Stomach (tissue), 19 donors: ENCODE data around the gene NR4A2. TPM values are rescaled to one million over a fixed set of nuclear protein-coding genes. Genes with fewer than 3 reads are reported as not detected.

Experiments
- DNase-seq, 2 donors: peaks; one replicate each; pipeline versions ENCODE4 v3.0.0 to v3.0.0-alpha.2; 2013 to 2019
- H3K27ac ChIP-seq, 5 donors: fragments of 200-600 bp in 4 of 5; sonication (generic) in 4 of 5; one replicate each; pipeline ENCODE4 v1.5.1; 2013 to 2019; ENCODE audit warnings: mild to moderate bottlenecking in 1 of 5, moderate library complexity in 1 of 5
- H3K27me3 ChIP-seq, 3 donors: fragments of 200-600 bp; sonication (generic); one replicate each; pipeline ENCODE4 v1.5.1; 2017 to 2019; ENCODE audit warnings: mixed run types in 1 of 3
- H3K36me3 ChIP-seq, 4 donors: fragments of 200-600 bp; sonication (generic); 1 replicate in 3 of 4; 2 replicates in 1 of 4; pipeline ENCODE4 v1.5.1; 2016 to 2019
- H3K4me1 ChIP-seq, 4 donors: fragments of 200-600 bp; sonication (generic); one replicate each; pipeline ENCODE4 v1.5.1; 2016 to 2019
- H3K4me3 ChIP-seq, 4 donors: fragments of 200-600 bp; sonication (generic) in 3 of 4; one replicate each; pipeline ENCODE4 v1.5.1; 2016 to 2019; ENCODE audit warnings: mild to moderate bottlenecking in 1 of 4
- H3K9me3 ChIP-seq, 4 donors: fragments of 200-600 bp; sonication (generic); one replicate each; pipeline ENCODE4 v1.5.1; 2016 to 2019
- EP300 ChIP-seq: sonication (generic); formaldehyde crosslinking; IDR thresholded peaks from one replicate; pipeline ENCODE4 v1.6.1; 2017; ENCODE audit warnings: antibody characterized with exemption
- POLR2A ChIP-seq, 4 donors: fragments of 450-650 bp; IDR thresholded peaks; one replicate each; pipeline ENCODE4 v1.6.1; 2016; ENCODE audit warnings: antibody characterized with exemption in 4 of 4, control low read depth in 2 of 4, mild to moderate bottlenecking in 1 of 4, moderate library complexity in 1 of 4
- POLR2AphosphoS5 ChIP-seq, 3 donors: sonication (generic); formaldehyde crosslinking; IDR thresholded peaks; one replicate each; pipeline ENCODE4 v1.6.1; 2016; ENCODE audit warnings: antibody characterized with exemption in 3 of 3
- WGBS, 5 donors: extraction: QIAGEN DNeasy Blood & Tissue Kit in 3 of 5; methylation state at CpG; one replicate each; pipeline versions ENCODE4 v1.1.5 to v1.1.7; 2013 to 2018; 5-methylcytosine and 5-hydroxymethylcytosine counted together
- intact Hi-C: fragments of 100-400 bp; cut with DNase I; formaldehyde crosslinking; loops from one replicate; pipeline ENCODE4 v1.15.1; 2023; ENCODE audit warnings: low total_unique reads
- long read RNA-seq, 10 donors: transcript quantifications; one replicate each; lab custom pipeline, GENCODE V29; 2026
- polyA plus RNA-seq, 3 donors: library from polyadenylated mRNA; stranded (reverse); fragments of 200-250 nt; gene quantifications; one replicate each; pipeline ENCODE4 v1.2.3, GENCODE V29; 2013
- total RNA-seq, 5 donors: library from RNA; depleted of rRNA; stranded (reverse); fragments of >200 nt; gene quantifications; one replicate each; pipeline versions ENCODE4 v1.1.0 to v1.2.3, GENCODE V29; 2014 to 2016
- TF ChIP-seq, protein P1 (sequence below), 7 experiments: fragments of 450-650 bp in 4 of 7; fragments of 200-600 bp in 3 of 7; sonication (generic) in 3 of 7; IDR thresholded peaks; one replicate each; pipeline ENCODE4 v1.5.1; 2016 to 2019; ENCODE audit warnings: antibody characterized with exemption in 7 of 7, control low read depth in 2 of 7, mild to moderate bottlenecking in 1 of 7
- donor health status: healthy with polysubstance abuse.
- donor health status: Bipolar disorder and iron deficiency.
- donor health status: healthy.

NR4A2 gene
- total RNA-seq (10 to 100 TPM in 2 of 5 donors, 1 to 10 TPM in 1, not detected in 2; 7.7 to 17.4 (median 13.8) TPM), polyA plus RNA-seq (10 to 100 TPM in 1 of 3 donors, 1 to 10 TPM in 2; 4.7 to 20.7 (median 4.7) TPM)
- long read RNA-seq, donor 1, partial matches to known transcripts: 0 of 1 reads
- long read RNA-seq, donor 1, other reads (novel, unspliced or antisense): 0 of 1 reads
- long read RNA-seq, donor 2: 0 reads
- long read RNA-seq, donor 3, partial matches to known transcripts: 0 of 1 reads
- long read RNA-seq, donor 3, other reads (novel, unspliced or antisense): 0 of 1 reads
- long read RNA-seq, donor 4: 0 reads
- long read RNA-seq, donor 5, partial matches to known transcripts: 0 of 1 reads
- long read RNA-seq, donor 5, other reads (novel, unspliced or antisense): 0 of 1 reads
- long read RNA-seq, donor 6: 0 reads
- long read RNA-seq, donor 7: 0 reads
- long read RNA-seq, donor 8: 0 reads
- long read RNA-seq, donor 9: 0 reads
- long read RNA-seq, donor 10: 0 reads

DNA sequence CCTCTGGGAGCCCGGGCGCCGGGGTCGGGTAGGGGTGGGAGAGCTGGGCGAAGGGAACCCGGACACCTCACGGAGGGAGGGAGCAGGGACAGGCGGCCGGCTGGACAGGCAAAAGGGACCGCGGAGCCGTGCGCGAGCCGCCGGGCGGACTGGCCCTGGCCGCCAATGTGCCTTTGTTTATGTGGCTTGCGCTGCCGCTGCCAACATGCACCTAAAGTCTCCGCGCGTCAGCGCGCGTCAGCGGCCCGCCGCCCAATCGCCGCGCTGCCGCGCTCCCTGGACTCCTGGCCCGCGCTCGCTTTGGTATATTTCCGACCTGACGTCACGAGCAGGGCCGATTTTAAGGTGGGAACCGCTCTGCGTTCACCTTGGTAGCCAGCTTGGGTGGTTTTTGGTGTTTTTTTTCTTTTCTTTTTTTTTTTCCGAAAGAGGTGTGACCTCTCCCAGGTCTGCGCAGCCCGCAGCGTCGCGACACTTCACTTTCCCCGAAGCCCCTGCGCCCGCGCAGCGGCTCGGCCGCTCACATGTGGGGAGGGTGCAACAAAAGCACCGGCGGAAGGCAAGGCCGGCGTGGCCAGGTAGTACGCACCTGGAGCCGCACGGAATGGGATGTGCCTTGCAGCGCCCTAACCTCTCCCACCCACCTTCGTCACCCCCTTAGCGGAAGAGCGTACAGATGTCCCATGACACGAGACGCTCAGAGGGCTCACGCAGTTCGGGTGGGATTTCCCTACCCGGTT is at the start of gene NR4A2:
Gene NR4A2 (minus strand): TSS at position 188 of the 740 bp plus-strand sequence. CDS start 2,535 bp downstream, outside the sequence.
- peak within 1 kb of the TSS; percentile 73 to 85 (median 78) for H3K4me3 ChIP-seq
- WGBS, 5 donors: 0 to 1% (median 1%) methylated on average over 56 to 72 of the region's 72 CpGs
- no peaks in the 10 kb centered on the region for H3K9me3 ChIP-seq
- H3K36me3 ChIP-seq: peaks cover 6 to 23% (median 18%) of the 10 kb centered on the region in 4 donors
- H3K27ac ChIP-seq: peak within 1 kb of the TSS; percentile 95 to 100 (median 99)
- intact Hi-C loops: no loop called here
- DNase-seq: peak; percentile 96 to 97
- peak; percentile 94 to 97 (median 94) for TF ChIP-seq POLR2AphosphoS5 (IDR thresholded peaks at IDR 0.05)
- peak in 2 of 4 donors; percentile 67 to 84 for TF ChIP-seq POLR2A (IDR thresholded peaks at IDR 0.05)
- TF ChIP-seq, protein P1, sequence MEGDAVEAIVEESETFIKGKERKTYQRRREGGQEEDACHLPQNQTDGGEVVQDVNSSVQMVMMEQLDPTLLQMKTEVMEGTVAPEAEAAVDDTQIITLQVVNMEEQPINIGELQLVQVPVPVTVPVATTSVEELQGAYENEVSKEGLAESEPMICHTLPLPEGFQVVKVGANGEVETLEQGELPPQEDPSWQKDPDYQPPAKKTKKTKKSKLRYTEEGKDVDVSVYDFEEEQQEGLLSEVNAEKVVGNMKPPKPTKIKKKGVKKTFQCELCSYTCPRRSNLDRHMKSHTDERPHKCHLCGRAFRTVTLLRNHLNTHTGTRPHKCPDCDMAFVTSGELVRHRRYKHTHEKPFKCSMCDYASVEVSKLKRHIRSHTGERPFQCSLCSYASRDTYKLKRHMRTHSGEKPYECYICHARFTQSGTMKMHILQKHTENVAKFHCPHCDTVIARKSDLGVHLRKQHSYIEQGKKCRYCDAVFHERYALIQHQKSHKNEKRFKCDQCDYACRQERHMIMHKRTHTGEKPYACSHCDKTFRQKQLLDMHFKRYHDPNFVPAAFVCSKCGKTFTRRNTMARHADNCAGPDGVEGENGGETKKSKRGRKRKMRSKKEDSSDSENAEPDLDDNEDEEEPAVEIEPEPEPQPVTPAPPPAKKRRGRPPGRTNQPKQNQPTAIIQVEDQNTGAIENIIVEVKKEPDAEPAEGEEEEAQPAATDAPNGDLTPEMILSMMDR (IDR thresholded peaks at IDR 0.05): no peak
- no peak for TF ChIP-seq EP300
- peaks cover 0 to 26% (median 0%) of the 10 kb centered on the region in 3 donors for H3K27me3 ChIP-seq
- H3K4me1 ChIP-seq: peaks cover 0 to 47% (median 24%) of the 10 kb centered on the region in 4 donors

DNA sequence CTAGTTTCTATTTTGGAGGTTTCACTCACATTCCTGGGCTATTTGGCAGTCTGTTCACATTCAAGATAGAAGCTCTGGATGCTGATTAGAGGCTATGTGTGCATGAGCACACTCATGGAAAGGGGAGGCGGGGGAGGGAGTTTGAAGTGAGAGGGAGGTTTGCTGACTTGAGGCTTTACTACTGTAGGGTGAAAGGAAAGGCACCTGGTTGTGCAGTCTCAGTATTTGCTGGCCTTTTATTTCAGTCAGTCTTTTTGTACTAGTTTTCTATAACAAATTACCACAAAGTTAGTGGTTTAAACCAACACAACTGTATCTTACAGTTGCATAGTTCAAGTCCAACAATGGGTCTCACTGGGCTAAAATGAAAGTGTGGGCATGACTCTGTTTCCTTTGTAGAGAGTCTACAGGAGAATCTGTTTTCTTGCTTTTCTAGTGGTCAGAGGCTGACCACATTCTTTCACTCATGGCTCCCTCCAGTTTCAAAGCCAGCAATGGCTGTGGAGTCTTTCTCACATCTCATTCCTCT is 47.7 kb upstream of the NR4A2 start:
- 73 to 97% (median 87%) methylated on average over 1 of the region's 1 CpG for WGBS, 5 donors
- intact Hi-C loops: no loop called here
- TF ChIP-seq POLR2AphosphoS5 (IDR thresholded peaks at IDR 0.05) (no peak), EP300 (no peak), POLR2A (IDR thresholded peaks at IDR 0.05) (no peak)
- TF ChIP-seq, protein P1 (IDR thresholded peaks at IDR 0.05): no peak
- Histone ChIP-seq H3K36me3 (no peaks in the 10 kb centered on the region), H3K4me1 (no peaks in the 10 kb centered on the region), H3K27me3 (no peaks in the 10 kb centered on the region), H3K9me3 (peaks cover 0 to 6% (median 3%) of the 10 kb centered on the region in 4 donors), H3K27ac (no peak overlapping the region), H3K4me3 (no peak overlapping the region)
- no peak for DNase-seq

DNA sequence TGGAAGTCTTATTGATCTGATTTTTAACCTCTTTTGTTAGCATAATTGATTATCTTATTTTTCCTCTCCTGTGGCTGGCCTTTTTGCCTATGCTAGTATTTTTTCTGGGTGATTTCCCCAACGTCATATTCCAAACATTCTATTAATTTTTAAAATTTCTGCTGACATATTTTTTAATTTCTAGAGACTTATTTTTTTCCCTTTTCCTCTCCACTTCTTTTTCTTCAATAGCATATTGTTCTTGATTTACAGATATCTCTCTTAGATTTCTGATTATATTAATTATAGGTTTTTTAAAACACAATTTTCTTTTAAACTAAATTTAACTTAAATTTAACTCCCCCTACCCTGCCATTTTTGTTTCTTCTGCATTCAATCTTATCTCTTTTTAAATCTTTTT is 47.2 kb upstream of the NR4A2 start:
- no peak for TF ChIP-seq POLR2AphosphoS5 (IDR thresholded peaks at IDR 0.05)
- TF ChIP-seq, protein P1 (IDR thresholded peaks at IDR 0.05): no peak
- TF ChIP-seq POLR2A (IDR thresholded peaks at IDR 0.05): no peak
- no peak for TF ChIP-seq EP300
- Histone ChIP-seq H3K27me3 (no peaks in the 10 kb centered on the region), H3K36me3 (no peaks in the 10 kb centered on the region), H3K4me1 (no peaks in the 10 kb centered on the region), H3K27ac (no peak overlapping the region), H3K4me3 (no peak overlapping the region), H3K9me3 (peaks cover 0 to 6% (median 3%) of the 10 kb centered on the region in 4 donors)
- WGBS, 5 donors: 76 to 84% (median 79%) methylated on average over 1 of the region's 1 CpG
- DNase-seq: no peak
- intact Hi-C loops: no loop called here

DNA sequence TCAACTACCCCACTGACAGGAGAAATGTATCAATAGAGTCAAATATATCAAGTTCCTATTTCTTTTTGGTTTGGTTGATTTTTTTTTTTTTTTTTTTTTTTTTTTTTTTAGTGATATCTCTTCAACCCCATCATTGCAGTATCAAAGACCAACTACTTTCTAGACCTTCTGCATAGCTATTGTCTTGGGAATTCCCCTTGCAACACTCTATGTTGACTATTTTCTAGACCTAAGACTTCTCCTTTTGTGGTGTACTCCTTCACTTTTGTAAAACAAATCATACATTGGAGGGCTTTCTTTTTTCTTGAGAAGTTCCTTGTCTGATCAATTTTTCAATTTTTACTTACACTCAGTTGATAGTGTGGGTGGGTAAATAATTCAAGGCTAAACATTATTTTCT is 46.5 kb upstream of the NR4A2 start:
- Histone ChIP-seq H3K9me3 (peaks cover 0 to 6% (median 3%) of the 10 kb centered on the region in 4 donors), H3K36me3 (no peaks in the 10 kb centered on the region), H3K27me3 (no peaks in the 10 kb centered on the region), H3K4me1 (no peaks in the 10 kb centered on the region), H3K4me3 (no peak overlapping the region), H3K27ac (no peak overlapping the region)
- intact Hi-C loops: no loop called here
- no peak for DNase-seq
- TF ChIP-seq POLR2A (IDR thresholded peaks at IDR 0.05): no peak
- no peak for TF ChIP-seq EP300
- TF ChIP-seq POLR2AphosphoS5 (IDR thresholded peaks at IDR 0.05): no peak
- TF ChIP-seq, protein P1 (IDR thresholded peaks at IDR 0.05): no peak
